GM06990 (cell line): ENCODE data around the gene HRC.

ENCODE experiments used
- DNase-seq: peaks from one replicate; pipeline ENCODE4 v3.0.0-alpha.2; 2011; ENCODE audit not compliant: insufficient read length; ENCODE audit errors: extremely low read depth
- H3K27me3 ChIP-seq: replicated peaks from 2 replicates; pipeline ENCODE4 v1.6.0; 2011; ENCODE audit warnings: low read length; ENCODE audit not compliant: control insufficient read depth, insufficient read depth
- H3K36me3 ChIP-seq: 2 replicates; pipeline ENCODE4 v1.5.1; 2011; ENCODE audit warnings: low read length; ENCODE audit not compliant: control insufficient read depth, insufficient read depth
- H3K4me3 ChIP-seq: replicated peaks from 2 replicates; pipeline ENCODE4 v1.5.1; 2011; ENCODE audit warnings: low read depth, mild to moderate bottlenecking, control low read depth, low read length
- TF ChIP-seq, protein P1 (sequence below): IDR thresholded peaks from 2 replicates; pipeline ENCODE4 v1.5.1; 2011; ENCODE audit warnings: low read length, control low read depth, mild to moderate bottlenecking, inconsistent platforms; ENCODE audit not compliant: insufficient read depth, poor library complexity, severe bottlenecking

HRC gene

DNA sequence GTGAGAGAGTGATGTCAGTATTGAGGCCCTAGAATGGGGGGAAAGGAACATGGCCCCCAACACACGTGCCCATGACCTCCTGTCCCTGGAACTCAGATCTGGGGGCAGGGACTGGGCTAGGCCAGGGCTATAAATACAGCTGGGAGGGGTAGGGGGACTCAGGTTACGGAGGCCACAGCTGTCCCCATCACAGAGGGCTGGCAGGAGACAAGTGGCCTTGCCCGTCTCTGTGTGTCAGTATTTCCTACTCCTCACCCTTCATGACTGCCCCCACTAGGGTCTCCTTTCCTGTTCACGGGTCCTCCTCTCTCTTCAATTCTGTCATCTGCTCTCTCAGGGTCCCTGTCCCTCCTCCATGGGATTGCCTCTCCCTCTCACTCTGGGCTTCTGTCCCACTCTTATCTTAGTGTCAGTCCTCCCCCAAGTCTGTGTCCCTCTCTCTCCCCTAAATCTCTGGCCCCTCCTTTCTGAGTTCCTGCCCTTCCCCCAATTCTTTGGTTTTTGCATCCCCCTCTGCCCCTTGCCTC, 687 bp upstream of the HRC start:
- Histone ChIP-seq H3K36me3 (no peaks in the 10 kb centered on the region), H3K4me3 (no peak overlapping the region), H3K27me3 (peaks cover 3% of the 10 kb centered on the region)
- no peak for DNase-seq
- TF ChIP-seq, protein P1, sequence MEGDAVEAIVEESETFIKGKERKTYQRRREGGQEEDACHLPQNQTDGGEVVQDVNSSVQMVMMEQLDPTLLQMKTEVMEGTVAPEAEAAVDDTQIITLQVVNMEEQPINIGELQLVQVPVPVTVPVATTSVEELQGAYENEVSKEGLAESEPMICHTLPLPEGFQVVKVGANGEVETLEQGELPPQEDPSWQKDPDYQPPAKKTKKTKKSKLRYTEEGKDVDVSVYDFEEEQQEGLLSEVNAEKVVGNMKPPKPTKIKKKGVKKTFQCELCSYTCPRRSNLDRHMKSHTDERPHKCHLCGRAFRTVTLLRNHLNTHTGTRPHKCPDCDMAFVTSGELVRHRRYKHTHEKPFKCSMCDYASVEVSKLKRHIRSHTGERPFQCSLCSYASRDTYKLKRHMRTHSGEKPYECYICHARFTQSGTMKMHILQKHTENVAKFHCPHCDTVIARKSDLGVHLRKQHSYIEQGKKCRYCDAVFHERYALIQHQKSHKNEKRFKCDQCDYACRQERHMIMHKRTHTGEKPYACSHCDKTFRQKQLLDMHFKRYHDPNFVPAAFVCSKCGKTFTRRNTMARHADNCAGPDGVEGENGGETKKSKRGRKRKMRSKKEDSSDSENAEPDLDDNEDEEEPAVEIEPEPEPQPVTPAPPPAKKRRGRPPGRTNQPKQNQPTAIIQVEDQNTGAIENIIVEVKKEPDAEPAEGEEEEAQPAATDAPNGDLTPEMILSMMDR: no peak

DNA sequence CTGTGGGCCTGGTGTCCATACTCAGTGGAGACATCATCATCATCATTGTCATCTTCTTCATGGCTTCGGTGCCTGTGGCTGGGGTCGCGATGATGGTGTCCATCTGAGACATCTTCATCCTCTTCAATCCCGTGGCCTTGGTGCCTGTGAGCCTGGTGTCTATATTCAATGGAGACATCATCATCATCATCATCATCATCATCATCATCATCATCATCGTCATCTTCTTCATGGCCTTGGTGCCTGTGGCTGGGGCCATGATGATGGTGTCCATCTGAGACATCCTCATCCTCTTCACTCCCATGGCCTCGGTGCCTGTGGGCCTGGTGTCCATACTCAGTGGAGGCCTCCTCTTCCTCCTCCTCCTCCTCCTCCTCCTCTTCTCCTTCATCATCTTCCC, 917 bp downstream of the HRC start:
- TF ChIP-seq, protein P1: no peak
- no peak overlapping the region for H3K4me3 ChIP-seq
- peaks cover 3% of the 10 kb centered on the region for H3K27me3 ChIP-seq
- H3K36me3 ChIP-seq: no peaks in the 10 kb centered on the region
- DNase-seq: no peak

DNA sequence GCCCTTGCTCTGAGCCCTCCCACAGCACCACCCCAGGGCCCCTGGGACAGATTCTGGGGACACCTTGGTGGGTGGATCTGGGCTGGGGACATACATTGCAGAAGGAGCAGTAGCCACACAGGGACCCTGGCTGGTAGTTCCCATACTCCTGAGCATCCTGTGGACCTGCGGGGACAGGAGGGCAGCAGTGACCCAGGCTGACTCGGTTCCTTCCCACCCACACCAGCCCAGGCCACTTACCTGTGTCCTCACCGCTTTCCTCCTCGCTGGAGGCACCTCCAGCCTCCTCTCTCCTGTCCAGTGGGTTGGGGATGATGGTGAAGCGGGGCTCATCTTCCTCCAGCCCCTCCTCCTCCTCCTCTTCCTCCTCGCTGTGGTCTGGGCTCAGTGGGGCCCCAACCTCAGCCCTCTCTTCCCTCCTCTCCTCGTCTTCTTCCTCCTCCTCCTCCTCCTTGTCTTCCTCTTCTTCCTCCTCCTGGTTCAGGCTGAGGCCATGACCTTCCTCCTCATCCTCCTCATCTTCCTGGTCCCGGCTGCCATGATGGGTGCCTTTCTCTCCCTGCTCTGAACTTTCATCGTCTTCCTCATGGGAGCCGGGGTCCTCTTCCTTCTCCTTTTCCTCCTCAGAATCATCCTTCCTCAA, 1.9 kb downstream of the HRC start:
- Histone ChIP-seq H3K27me3 (peaks cover 2% of the 10 kb centered on the region), H3K4me3 (no peak overlapping the region), H3K36me3 (no peaks in the 10 kb centered on the region)
- no peak for DNase-seq
- TF ChIP-seq, protein P1: no peak

DNA sequence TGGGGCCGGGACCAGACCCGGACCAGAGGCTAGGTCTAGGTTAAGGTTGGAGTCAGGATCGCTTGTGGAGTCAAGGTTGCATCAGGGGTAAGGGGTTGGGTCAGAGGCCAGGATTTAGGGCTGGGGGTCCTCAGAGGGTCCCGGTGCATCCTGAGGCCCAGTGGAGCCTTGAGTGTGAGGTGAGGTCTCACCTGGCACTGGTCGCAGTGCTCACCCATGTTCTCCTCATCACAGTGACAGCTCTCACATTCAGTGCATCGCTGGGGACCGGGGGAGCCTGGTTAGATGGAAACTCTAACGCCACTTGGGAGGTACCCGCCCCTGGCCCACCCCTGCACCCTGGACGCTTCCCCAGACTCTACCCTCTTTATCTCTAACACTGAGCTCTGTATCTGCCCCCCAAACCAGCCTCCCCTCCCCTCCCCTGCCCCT, 3.1 kb downstream of the HRC start:
- TF ChIP-seq, protein P1: no peak
- Histone ChIP-seq H3K36me3 (no peaks in the 10 kb centered on the region), H3K27me3 (no peaks in the 10 kb centered on the region; the same call in none of the 2 replicates), H3K4me3 (no peak overlapping the region)
- no peak for DNase-seq

DNA sequence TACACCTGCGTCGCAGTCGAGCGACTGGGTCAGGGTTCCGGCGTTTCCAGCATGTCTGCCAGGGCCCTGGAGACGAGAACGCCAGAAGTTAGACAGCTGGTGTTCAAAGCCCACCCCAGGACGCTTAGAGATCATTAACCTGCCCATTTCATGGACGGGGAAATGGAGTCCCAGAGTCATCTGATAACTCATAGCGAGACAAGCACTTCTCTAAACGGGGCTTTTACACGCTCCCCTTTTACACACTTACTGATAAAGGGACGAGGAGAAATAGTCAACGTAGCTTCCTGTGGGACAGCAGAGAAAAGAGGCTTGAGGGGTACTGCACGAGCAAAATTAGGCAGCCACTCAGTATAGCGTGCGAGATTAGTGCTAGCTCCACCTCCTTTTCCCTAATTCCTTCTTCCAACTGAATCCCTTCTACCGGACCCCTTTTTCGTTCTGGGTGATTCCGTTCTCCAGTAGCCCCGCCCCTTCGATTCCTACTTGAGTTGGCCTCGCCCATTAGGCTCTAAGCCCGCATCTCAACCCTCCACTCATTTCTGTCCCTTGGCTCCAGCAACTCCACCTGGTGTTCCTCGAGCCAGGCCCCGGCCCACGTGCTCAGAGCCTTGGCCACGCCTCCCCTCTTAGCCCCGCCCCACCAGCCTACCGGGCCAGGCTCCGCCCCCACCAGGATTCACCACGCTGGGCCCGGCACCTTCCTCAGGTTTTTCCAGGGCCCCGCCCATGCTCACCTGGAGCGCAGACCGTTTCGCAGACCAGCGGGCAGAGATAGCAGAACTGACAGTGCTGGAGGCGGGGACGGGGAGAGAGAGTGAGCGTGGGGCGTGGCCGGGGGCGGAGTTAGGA, 3.7 kb downstream of the HRC start:
- TF ChIP-seq, protein P1: no peak
- no peak for DNase-seq
- H3K27me3 ChIP-seq: no peaks in the 10 kb centered on the region; the same call in none of the 2 replicates
- no peak overlapping the region for H3K4me3 ChIP-seq
- H3K36me3 ChIP-seq: no peaks in the 10 kb centered on the region
